ENCODE measurements around the gene ABCC5. TPM values are rescaled to one million over a fixed set of nuclear protein-coding genes. Genes with fewer than 3 reads are reported as not detected.
"Not testable (repeated sequence)": the region's sequence is repeated elsewhere in the genome, so short reads cannot be mapped to it uniquely, and the experiment has no call there.

Gene ABCC5
- total and polyA plus RNA-seq, 2 donors from 2014 or later = 31.9 to 39.3 TPM

- no peak for DNase-seq
- no peak overlapping the region for H3K4me3 ChIP-seq (ENCODE audit: low read length in 3 of 3)
Measured at GRCh38 chr3:183879243-183879642, 138.4 kb downstream of the ABCC5 start.

GRCh38 chr3:183878071-183878470, 139.6 kb downstream of the ABCC5 start:
- DNase-seq (no peak), FAIRE-seq (no peak)
- no peak overlapping the region for H3K27ac ChIP-seq (ENCODE audit: low read depth in 2 of 2, low read length in 2 of 2)
- H3K36me3 ChIP-seq (ENCODE audit: control insufficient read depth in 2 of 3, insufficient read depth in 3 of 3, low read length in 3 of 3) = no peaks in the 10 kb centered on the region
- intact Hi-C loops (cut with DNase I) = no loop called here
- peaks cover 0 to 6% (median 3%) of the 10 kb centered on the region in 3 donors for H3K4me1 ChIP-seq (ENCODE audit: control insufficient read depth in 2 of 3, insufficient read depth in 2 of 3, low read depth in 1 of 3, low read length in 3 of 3)
- no peak overlapping the region for H3K9ac ChIP-seq (ENCODE audit: low read length in 3 of 3)
- no peaks in the 10 kb centered on the region for H3K9me3 ChIP-seq (ENCODE audit: control insufficient read depth in 2 of 3, insufficient read depth in 1 of 3, low read length in 3 of 3)
- H3K4me3 ChIP-seq (ENCODE audit: low read length in 3 of 3) = no peak overlapping the region
- TF ChIP-seq, protein P1, sequence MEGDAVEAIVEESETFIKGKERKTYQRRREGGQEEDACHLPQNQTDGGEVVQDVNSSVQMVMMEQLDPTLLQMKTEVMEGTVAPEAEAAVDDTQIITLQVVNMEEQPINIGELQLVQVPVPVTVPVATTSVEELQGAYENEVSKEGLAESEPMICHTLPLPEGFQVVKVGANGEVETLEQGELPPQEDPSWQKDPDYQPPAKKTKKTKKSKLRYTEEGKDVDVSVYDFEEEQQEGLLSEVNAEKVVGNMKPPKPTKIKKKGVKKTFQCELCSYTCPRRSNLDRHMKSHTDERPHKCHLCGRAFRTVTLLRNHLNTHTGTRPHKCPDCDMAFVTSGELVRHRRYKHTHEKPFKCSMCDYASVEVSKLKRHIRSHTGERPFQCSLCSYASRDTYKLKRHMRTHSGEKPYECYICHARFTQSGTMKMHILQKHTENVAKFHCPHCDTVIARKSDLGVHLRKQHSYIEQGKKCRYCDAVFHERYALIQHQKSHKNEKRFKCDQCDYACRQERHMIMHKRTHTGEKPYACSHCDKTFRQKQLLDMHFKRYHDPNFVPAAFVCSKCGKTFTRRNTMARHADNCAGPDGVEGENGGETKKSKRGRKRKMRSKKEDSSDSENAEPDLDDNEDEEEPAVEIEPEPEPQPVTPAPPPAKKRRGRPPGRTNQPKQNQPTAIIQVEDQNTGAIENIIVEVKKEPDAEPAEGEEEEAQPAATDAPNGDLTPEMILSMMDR (IDR thresholded peaks at IDR 0.05; ENCODE audit: borderline replicate concordance, extremely low read depth, insufficient read depth) = no peak
- no peaks in the 10 kb centered on the region for H3K27me3 ChIP-seq (ENCODE audit: control insufficient read depth, insufficient read depth, low read length)

More at GRCh38 chr3:183879243-183879642, 138.4 kb downstream of the ABCC5 start:
- Histone ChIP-seq H3K27me3 (ENCODE audit: control insufficient read depth, insufficient read depth, low read length) (no peaks in the 10 kb centered on the region), H3K9ac (ENCODE audit: low read length in 3 of 3) (no peak overlapping the region), H3K9me3 (ENCODE audit: control insufficient read depth in 2 of 3, insufficient read depth in 1 of 3, low read length in 3 of 3) (no peaks in the 10 kb centered on the region), H3K4me1 (ENCODE audit: control insufficient read depth in 2 of 3, insufficient read depth in 2 of 3, low read depth in 1 of 3, low read length in 3 of 3) (peaks cover 0 to 12% (median 5%) of the 10 kb centered on the region in 3 donors), H3K36me3 (ENCODE audit: control insufficient read depth in 2 of 3, insufficient read depth in 3 of 3, low read length in 3 of 3) (no peaks in the 10 kb centered on the region), H3K27ac (ENCODE audit: low read depth in 2 of 2, low read length in 2 of 2) (no peak overlapping the region)
- no peak for FAIRE-seq
- intact Hi-C loops (cut with DNase I) = no loop called here
- TF ChIP-seq, protein P1 (IDR thresholded peaks at IDR 0.05; ENCODE audit: borderline replicate concordance, extremely low read depth, insufficient read depth) = no peak

DNA sequence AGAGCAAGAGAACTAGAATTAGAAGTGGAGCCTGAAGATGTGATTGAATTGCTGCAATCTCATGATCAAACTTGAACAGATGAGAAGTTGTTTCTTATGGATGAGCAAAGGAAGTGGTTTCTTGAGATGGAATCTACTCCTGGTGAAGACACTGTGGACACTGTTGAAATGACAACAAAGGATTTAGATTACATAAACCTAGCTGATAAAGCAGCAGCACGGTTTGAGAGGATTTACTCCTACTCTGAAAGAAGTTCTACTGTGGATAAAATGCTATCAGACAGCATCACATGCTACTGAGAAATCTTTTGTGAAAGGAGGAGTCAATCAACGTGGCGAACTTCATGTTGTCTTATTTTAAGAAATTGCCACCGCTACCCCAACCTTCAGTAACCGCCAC, 140.5 kb downstream of the ABCC5 start:
- H3K4me1 ChIP-seq (ENCODE audit: control insufficient read depth in 2 of 3, insufficient read depth in 2 of 3, low read depth in 1 of 3, low read length in 3 of 3) = not testable (repeated sequence)

GRCh38 chr3:183875411-183875810, 142.3 kb downstream of the ABCC5 start:
- FAIRE-seq = no peak
- peaks cover 0 to 6% (median 0%) of the 10 kb centered on the region in 3 donors for H3K4me1 ChIP-seq (ENCODE audit: control insufficient read depth in 2 of 3, insufficient read depth in 2 of 3, low read depth in 1 of 3, low read length in 3 of 3)
- intact Hi-C loops (cut with DNase I) = no loop called here
- TF ChIP-seq, protein P1 (IDR thresholded peaks at IDR 0.05; ENCODE audit: borderline replicate concordance, extremely low read depth, insufficient read depth) = no peak
- H3K27ac ChIP-seq (ENCODE audit: low read depth in 2 of 2, low read length in 2 of 2) = no peak overlapping the region
- DNase-seq = no peak
- no peak overlapping the region for H3K9ac ChIP-seq (ENCODE audit: low read length in 3 of 3)
- H3K27me3 ChIP-seq (ENCODE audit: control insufficient read depth, insufficient read depth, low read length) = no peaks in the 10 kb centered on the region
- H3K4me3 ChIP-seq (ENCODE audit: low read length in 3 of 3) = no peak overlapping the region
- no peaks in the 10 kb centered on the region for H3K36me3 ChIP-seq (ENCODE audit: control insufficient read depth in 2 of 3, insufficient read depth in 3 of 3, low read length in 3 of 3)
- no peaks in the 10 kb centered on the region for H3K9me3 ChIP-seq (ENCODE audit: control insufficient read depth in 2 of 3, insufficient read depth in 1 of 3, low read length in 3 of 3)

More for the DNA sequence above, 140.5 kb downstream of the ABCC5 start:
- DNase-seq; H3K9me3 ChIP-seq (ENCODE audit: control insufficient read depth in 2 of 3, insufficient read depth in 1 of 3, low read length in 3 of 3); H3K36me3 ChIP-seq (ENCODE audit: control insufficient read depth in 2 of 3, insufficient read depth in 3 of 3, low read length in 3 of 3); H3K27me3 ChIP-seq (ENCODE audit: control insufficient read depth, insufficient read depth, low read length); FAIRE-seq; H3K4me3 ChIP-seq (ENCODE audit: low read length in 3 of 3); H3K27ac ChIP-seq (ENCODE audit: low read depth in 2 of 2, low read length in 2 of 2); intact Hi-C loops (cut with DNase I); H3K9ac ChIP-seq (ENCODE audit: low read length in 3 of 3): not testable (repeated sequence)

All from kidney (tissue), 14 donors.